Peyer's patch (tissue), 4 donors: ENCODE data around the gene RASL12.

Source experiments
- CTCF ChIP-seq, 6 experiments: fragments of 450-650 bp in 4 of 6; fragments of 200-600 bp in 2 of 6; sonication (generic) in 1 of 6; IDR thresholded peaks; one replicate each; pipeline ENCODE4 v1.5.1; 2017 to 2019; ENCODE audit warnings: antibody characterized with exemption in 6 of 6, mild to moderate bottlenecking in 3 of 6, moderate library complexity in 1 of 6
- POLR2A ChIP-seq, 2 donors: fragments of 450-650 bp; IDR thresholded peaks; one replicate each; pipeline ENCODE4 v1.5.1; 2017; ENCODE audit warnings: antibody characterized with exemption in 2 of 2, mild to moderate bottlenecking in 2 of 2, moderate library complexity in 2 of 2

- TF ChIP-seq CTCF (IDR thresholded peaks at IDR 0.05) (no peak), POLR2A (IDR thresholded peaks at IDR 0.05) (no peak)
These were observed 27.3 kb downstream of the RASL12 start for GRCh38 chr15:65040461-65040860.
